Kidney capillary endothelial cell (primary cell): Measurements from ENCODE around the gene KLRF1.
A peak's percentile ranks its signal among the peaks of the same experiment; 100 is the strongest.

ENCODE experiments used
- DNase-seq: peaks from one replicate; pipeline ENCODE4 v3.0.0-alpha.2; 2018; ENCODE audit warnings: low spot score

The KLRF1 gene

DNA sequence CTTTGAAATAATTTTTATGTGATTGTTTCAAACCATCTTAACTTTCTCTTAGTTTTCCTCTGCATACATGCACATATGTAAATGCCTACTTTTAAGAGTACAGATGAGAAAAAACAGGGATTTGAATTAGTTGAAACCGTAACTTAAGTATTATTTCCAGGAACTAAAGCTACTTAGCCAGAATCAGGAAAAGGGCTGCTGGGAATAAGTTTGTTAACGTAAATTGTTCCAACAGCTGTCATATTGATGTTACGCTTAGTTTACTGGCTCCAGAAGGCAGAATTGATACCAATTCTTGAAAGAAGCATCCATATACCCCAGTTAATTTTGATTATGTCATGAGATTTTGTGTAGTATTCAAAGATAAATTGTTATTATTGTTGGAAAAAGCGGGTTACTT, 17.9 kb upstream of the KLRF1 start:
- no peak for DNase-seq

DNA sequence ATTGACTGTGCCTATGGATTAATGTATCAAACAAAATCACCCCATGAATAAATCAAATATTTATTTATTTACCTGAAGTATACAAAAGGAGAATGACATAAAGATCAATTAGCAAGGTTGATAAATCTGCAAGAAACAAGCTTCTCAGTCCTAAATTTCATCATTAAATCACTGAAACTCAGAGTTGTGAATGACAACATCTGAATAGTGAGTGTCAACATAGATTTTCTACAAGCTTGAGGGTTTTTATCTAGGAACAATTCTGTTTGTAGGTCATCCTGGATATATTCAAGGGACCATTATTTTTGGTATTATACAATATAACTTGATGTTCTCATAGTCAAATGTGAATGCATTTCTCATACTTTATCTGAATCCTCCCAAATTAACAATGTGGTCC, 17.4 kb upstream of the KLRF1 start:
- no peak for DNase-seq

DNA sequence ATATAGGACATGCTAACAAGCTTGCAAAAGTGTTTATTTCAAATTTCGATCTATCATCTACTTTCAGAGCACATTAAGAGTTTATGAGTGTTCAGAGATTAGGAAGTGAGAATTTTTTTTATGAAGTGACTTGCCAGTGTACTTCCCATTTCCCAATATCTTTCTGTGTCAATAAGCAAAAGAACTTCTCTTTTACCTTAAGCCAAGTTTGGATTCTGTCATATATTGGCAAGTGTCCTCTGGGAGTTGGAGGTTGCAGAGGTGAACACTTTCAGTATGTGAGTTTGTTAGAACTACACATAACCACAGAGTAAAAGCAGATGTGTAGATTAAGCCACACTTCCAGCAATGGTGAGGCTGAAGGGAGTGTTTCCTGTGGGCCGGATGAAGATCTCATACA, 16.6 kb upstream of the KLRF1 start:
- no peak for DNase-seq

DNA sequence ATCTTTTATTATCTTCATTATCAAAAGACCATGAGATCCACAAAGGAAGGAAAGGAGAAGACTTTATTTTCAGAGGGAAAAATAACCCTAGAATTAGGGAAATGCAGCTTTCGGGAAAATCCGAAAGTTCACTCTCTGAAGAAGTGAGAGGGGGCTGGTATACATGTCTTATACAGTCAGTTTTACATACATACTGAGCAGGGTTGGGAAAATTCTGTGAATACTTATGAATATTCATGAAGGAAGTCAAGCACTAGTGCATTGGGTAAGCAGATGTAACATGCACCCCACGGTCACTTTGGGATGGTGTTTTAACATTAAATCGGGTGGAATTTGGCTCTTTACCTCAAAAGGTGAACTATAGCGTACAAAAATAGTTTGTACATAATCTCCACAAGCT, 15.7 kb upstream of the KLRF1 start:
- DNase-seq = no peak

DNA sequence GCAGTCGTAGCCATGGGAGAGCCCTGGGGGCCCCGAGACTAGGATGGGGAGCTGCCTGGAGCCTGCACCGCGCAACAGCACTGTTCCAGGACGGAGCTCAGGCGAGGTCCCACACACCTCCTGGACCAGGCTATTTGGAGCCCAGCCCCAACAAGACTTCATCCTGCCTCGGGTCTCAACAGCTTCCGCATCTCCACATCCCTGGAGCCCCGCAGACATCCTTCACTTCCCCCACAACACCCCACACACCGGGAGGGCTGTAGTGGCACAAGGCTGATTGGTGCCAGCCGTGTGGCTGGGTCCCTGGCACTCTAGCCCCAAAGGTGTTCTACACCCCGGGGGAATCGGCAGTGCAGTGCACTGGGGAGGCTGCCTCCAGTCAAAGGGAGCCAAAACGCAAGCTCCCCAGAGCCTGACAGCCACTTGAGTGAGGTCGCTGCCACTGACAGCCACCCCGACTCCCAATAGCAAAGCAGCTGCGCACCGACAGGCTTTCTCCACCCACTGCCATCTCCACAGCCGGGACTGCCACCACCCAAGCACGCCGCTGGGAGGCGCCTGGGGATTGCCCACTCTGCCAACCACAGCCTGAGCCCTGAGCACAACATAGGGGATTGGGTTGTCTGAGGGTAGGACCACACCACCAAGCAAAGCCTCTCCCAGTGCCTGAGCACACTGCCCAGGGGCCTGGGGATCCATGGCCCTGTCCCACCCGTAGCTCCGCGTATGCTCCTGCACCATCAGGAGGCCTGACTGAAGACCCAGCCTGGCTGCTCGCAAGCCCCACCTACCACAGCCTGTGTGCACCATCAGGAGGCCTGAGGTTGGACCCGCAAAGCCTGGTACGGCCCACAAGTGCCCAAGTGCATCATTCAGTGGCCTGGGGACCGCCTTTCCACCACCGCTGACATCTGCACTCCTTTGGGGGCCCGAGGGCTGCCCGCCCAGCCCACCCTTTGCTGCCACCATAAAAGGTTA, 13.2 kb upstream of the KLRF1 start:
- peak; percentile 28 for DNase-seq

DNA sequence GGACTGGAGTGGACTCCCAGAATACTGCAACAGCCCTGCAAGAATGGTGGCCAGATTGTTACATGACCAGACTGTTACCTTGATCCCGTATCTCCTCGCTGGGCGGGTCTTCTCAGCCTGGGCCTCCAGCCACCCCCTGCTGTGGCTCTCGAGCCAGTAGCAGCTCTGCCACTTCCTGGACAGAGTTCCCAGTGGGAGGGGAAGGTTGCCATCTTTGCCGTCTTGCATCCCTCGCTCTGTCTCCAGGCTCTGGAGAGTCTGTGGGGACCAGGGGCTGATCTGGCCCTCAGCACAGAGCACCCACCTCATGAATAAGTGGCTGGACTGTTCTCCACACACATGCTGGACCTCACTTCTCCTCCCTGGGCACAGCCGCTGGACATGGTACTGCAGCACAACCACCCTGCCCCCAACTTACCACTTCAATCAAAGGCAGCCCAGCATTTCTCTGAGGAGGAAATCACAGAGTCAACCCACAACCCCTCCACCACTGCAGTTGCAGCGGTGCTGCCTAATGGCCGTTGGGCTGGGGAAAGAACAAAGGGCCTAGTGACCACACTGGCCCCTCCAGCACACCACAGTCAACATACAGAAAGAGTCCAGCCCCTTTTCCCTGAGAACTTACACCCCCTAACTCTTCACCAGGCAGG, 6.9 kb upstream of the KLRF1 start:
- no peak for DNase-seq

DNA sequence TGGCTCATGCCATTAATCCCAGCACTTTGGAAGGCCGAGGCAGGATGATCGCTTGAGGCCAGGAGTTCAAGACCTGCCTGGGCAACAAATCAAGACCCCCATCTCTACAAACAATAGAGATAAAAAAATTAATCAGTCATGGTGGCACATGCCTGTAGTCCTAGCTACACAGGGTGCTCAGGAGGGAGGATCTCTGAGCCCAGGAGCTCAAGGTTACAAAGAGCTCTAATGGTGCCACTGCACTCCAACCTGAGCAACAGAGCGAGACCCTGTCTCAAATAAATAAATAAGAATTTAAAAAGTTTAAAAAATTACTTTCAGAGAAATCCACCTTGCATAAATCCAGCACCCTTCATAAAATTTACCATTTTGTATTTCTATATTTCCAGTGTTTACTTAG, 2.2 kb downstream of the KLRF1 start:
- no peak for DNase-seq

DNA sequence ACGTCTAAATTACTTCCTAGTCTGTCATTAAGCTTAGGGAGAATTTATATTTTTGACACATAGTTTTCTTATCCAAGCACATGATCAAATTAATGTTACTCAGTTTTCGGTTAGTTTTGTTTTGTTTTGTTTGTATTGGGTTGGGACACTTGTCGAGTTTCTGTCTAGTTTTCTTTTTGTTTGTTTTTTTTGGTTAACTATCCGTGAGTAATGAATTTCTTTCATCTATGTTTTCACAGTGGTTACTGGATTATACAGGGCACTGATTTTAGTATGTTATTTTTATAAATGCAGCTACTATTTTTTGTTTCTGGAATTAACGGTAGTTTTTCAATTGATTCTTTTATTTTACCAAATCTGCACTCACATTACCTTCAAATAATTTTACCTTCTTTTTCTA, 2.7 kb downstream of the KLRF1 start:
- DNase-seq = no peak

DNA sequence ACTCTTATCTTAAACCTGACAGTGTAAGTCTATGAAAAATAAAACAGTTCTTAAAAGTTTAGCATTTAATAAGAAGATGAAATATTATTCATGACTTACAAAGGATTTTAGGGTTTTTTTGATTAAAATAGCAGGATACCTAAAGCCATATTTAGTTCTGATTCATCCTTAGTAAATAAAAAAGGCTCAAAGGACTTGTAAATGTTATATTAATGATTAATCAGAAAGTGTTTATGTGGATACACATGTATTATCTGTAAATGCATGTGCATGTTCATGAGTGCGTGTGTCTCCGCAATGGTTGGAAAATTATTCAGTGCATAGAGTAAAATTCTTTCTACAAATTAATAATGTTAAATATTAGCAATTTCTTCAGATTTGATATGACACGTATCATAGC, 4.4 kb downstream of the KLRF1 start:
- DNase-seq = no peak

DNA sequence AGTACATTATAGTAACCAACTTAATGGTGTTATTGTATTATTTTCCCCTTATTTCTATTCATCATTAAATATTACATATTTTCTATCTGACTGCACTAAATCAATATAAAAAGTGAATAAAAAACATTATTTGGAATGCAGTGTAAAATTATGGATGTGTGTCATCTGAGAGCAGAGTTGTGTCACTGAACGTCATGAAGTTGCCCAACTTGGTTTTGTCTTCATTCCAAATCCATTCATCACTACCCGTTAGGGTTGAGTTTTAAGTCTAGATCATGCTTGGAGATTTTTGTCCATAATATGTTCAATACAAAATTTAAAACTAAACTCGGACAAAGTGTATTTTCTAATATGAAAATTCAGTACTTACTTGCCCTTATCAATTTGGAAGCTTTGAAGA, 16.1 kb downstream of the KLRF1 start:
- no peak for DNase-seq

DNA sequence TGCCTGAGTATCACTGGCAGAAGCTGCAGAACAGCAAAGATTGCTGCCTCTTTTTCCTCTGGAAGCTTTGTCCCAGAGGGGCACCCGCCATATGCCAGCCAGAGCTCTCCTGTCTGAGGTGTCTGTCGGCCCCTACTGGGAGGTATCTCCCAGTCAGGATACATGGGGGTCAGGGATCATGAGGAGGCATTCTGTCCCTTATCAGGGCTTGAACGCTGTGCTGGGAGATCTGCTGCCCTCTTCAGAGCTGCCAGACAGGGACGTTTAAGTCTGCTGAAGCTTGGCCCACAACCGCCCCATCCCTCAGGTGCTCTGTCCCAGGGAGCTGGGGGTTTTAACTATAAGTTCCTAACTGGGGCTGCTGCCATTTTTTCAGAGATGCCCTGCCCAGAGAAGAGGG, 21.6 kb downstream of the KLRF1 start:
- no peak for DNase-seq

DNA sequence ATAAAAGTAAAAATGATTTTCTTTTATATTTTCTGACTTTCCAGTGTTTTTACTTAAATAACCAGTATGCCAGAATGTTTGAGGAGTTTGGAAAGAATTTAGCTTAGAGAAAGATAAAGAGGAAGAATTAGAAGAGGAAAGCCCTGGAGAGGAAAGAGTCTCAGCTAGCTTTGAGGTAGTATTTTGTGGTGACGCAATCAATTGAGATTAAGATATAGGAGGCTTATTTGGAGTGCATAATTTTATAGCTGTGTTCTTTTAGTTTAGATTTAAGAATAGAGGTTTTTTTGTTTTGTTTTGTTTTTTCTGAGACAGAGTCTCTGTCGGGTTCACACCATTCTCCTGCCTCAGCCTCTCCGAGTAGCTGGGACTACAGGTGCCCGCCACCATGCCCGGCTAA, 23.8 kb downstream of the KLRF1 start:
- DNase-seq = no peak

DNA sequence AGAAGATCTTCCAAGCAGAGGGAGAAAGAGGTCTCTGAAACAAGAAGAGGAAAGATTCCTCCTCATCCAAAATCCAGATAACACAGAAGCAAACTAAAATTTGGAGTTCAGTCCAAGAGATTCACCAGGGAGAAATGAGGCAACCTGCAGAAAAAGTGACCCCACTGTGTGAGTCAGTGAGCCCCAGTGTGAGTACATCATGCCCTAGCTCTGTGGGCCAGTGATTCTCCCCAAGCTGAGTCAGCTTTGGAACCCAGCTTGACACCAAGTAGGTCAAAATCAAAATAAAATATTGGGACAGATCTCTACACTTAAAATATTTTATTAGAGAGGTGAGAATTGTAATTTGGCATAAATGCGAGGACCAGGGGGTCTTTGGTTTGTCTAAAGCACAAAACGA, 24.6 kb downstream of the KLRF1 start:
- no peak for DNase-seq

DNA sequence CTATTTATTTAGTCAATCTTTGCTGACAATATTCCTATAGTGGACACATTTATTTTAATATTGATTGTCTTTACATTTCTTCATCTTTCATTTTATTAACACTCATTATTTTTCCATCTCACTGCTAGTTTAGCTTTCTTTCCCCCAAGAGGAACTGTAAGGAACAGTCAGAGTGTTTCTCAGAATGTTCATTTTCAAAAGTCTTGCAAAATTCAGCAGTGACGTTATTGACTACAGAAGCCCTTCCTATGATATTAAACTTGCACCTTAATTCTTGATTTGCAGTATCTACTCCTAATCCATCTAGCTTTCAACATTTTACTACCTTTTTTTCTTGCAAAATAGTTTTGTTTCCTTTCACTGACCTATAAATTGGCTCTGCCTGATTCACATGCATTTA, 28.9 kb downstream of the KLRF1 start:
- DNase-seq = no peak

DNA sequence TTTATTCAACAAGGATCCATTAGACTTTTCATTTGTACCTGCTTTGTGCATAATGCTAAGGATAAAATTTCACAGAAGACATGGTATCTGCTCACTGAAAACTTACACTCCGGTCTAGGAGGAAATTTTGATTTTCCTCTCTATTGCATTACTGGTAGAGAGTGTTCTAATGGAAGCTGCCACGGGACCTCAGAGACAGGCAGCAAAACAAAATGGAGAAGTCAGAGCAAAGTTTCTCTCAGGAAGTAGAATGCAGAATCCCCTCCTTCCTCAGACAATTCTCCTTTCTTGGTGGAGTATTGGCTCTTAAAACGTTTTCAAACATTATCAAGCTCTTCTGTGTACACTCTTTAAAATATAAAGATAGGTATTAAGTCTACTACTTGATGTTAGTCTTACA, 29.6 kb downstream of the KLRF1 start:
- no peak for DNase-seq

DNA sequence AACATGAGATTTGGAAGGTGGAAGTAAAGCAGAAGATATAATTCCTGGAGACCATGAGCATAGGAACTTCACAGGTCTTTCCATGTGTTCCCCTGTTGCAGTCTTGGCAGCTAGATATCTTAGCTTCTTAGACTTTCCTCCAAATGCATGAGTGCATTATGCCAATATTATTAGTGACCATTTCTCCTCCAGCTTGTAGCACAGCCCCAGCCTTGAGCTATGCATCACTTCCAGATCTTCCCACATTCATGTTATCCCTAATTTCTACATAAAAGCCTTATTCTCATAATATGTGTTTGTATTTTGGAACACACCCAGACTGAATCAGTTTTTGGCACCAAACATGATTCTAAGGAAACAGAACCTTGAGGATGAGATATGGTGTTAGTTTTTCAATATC, 30.9 kb downstream of the KLRF1 start:
- no peak for DNase-seq

DNA sequence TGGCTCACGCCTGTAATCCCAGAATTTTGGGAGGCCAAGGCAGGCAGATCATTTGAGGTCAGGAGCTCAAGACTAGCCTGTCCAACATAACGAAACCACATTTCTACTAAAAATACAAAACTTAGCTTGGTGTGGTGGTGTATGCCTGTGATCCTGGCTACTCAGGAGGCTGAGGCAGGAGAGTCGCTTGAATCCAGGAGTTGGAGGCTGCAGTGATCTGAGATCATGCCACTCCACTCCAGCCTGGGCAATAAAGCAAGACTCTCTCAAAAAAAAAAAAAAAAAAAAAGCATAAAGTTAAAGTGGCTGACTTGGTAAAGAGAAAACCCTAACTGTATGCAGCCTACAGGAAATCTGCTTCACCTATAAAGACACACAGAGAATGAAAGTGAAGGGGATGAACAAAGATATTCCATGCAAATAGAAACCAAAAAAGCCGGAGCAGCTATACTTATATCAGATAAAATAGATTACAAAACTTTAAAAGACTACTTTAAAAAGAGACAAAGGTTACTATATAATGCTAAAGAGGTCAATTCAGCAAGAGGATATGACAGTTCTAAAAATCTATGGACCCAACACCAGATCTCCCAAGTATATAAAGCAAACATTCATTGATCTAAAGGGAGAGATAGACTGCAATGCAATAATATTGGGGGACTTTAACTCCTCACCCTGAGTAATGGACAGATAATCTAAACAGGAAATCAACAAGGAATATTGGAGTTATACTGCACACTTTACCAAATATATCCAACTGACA, 37.8 kb downstream of the KLRF1 start:
- DNase-seq = peak; percentile 7

DNA sequence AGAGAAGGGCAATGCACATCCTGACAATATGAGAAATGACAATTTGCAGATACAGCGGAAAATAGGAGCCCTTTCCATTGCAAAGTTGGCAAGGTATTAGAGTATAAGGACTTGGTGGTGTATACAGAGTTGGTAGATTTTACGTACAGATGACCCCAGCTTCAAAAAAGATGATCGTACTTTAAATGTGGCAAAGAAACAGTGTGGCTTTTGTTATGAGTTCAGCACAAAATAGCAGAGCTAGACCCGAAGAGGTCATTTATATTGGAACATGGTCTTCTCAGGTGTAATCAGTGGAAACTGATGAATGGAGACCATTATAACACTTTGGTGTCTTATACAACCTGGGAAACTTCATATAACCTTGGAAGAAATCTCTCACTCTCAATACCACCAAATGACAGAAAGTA, 39.6 kb downstream of the KLRF1 start:
- no peak for DNase-seq

DNA sequence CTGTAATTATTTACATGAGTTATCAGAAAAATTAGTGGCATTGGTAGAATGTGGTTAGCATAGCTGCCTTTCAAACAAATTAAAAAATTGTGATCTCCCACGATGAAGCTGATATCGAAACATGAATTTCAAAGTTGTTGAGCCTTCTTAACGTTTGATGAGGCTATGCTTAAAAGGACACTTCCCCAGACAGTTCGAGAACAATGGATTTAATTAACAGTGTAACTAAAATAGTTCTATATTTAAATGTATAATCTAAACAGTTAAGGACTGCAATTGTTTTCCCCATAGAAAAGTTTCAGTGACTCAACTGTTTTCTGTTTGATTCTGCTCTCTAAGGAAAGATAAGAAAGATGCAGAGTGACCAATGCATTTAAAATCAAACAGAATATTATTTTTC, 40.2 kb downstream of the KLRF1 start:
- DNase-seq = peak; percentile 25

DNA sequence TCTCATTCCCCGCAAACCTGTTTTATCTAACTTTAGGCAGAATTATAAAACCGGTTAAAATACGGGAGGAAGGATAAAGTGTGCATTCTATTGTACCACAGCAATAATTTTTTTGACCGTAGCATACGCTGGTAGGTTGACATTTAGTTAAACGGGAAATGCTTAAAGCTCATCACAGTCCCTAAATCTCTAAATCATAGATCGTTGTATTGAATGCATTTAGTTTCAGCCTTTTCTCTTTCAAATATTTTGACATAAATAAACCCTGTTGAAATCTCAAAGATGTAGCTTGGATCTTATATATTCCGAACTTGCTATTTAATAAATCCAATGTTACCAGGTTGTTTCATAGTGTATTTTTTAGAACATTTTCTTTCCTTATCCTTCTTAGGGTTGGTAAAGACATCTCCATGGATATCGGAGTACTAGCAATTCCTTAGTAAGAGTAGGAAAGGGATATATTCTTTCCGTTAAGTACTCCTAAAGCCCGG, 41.1 kb downstream of the KLRF1 start:
- peak; percentile 30 for DNase-seq

DNA sequence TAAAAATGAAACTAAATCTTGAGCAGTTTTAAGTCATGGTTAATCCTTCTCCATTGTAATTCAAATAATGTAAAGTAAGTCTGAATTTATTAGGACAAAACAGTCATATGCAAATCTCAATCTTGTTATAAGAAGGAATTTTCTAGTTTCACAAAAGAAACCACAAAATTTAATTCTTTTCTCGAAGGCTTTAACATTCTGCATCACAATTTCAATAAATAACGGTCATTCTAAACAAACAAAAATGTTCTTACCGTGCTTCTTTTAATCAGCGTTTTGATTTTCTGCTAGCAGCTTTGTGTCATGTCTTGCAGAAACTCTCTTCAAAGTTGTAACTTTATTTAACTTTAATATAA, 41.6 kb downstream of the KLRF1 start:
- no peak for DNase-seq

DNA sequence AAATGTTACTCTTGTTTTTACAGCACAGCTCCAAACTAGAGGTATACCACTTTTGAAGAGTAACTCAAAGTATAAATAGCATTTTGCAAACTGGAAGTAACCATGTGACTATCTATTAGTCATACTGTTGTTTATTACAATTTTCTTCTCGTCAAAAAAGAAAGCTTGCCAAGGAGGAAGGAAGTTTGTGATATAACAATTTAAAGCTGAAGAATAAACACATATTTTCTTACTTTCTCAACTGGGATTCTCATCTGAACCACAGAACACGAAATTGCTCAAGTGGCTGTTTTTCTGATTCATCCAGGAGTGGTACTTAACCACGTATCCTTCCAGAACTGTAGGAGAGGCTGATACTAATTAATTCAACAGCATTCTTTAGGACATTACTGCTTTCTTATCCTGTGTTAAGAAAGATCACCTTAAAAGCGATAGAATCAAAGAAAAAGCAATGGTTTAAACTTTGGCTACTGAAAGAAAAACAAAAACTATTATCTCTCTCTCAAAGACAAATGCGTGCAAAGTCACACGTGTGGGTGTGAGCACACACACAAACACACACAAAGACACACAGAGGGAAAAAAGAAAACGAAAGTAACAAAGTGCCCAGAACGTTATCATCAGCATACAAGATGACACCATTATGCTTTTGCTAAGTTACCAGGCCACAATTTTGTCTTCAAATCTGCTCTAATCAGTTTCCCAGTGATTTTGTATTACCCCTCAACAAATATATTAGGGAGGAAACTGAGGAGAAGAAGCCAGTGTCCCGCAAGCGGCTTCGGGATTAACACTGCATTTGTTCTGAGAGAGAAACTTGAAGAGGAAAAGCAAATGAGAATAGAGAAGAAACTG, 42.3 kb downstream of the KLRF1 start, which contains the start of gene CLEC2B:
Gene CLEC2B (minus strand): TSS at position 48 of the 855 bp plus-strand sequence.
- peak; percentile 87 for DNase-seq
